Measurements from ENCODE around the gene CD36.
"Not testable (repeated sequence)": the region's sequence is repeated elsewhere in the genome, so short reads cannot be mapped to it uniquely, and the experiment has no call there.

The CD36 gene

GRCh38 chr7:80654887-80655340, 16.5 kb downstream of the CD36 start:
- DNase-seq = no peak

- DNase-seq = no peak
Measured at GRCh38 chr7:80656029-80656428, 17.6 kb downstream of the CD36 start.

GRCh38 chr7:80659120-80660055, 20.9 kb downstream of the CD36 start:
- DNase-seq = peak; percentile 67

DNA sequence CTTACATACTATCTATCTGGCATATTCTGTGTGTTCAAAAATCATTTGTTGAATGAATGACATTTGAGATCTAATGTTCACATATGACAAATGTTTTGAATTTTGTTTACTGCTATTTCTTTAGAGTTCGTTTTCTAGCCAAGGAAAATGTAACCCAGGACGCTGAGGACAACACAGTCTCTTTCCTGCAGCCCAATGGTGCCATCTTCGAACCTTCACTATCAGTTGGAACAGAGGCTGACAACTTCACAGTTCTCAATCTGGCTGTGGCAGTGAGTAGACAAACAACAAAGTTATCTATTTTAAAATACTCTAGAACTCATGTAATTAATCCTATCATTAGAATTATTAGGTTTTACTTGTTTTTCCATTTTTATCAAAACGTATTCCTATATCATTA, 22.5 kb downstream of the CD36 start:
- no peak for DNase-seq

DNA sequence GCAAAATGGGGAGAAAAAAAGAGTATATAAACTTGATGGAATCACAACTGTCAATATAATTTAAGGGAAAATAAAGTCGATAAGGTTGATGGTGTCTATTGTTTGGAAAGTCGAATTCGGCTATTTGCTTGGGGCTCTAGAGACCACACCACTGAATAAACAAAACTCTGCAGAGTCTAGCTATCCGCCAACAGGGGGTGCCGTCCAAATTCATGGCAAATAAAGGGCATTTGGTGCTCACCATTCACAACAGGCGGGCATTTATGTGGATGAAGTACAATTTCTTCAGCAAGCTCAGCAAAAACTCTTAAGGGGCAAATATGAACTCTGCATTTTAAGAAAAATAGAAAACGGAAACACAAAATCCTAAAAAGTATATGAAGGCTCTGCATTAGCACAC, 23.3 kb downstream of the CD36 start:
- DNase-seq = no peak

DNA sequence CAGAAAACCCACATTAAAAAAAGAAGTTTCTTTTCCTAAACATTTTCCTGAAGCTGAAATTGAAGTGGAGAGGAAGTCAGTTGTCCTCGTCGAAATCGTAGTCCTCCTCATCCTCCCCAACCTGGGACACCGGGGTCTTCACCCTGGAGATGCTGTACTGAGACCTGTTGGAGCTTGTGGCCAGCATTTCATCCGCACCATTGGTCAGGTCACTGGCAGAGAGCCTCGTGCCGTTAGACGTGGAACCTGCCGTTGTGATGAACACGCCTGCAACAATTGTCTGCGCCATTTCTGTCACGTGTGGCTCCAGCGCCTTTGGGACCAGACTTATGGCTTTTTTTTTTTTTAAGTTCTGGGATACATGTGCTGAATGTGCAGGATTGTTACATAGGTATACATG, 23.8 kb downstream of the CD36 start:
- DNase-seq = no peak

DNA sequence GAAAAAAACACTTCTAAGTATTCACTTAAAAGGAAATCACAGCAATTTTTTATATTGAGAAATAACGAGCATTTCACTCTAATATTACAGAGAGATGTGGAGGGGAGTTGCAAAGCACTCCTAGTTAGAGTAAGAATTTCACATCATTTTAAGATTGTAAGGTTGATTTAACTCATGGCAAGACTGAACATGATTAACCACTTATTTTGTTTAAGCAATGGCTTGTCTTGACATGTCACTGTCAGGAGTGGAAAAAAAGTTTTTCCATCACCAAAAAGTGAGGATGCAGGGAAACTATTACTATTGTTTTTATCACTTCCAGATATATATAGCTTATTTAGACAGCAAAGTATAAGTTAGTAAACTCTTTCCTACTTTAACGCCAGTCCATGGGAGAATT, 27.1 kb downstream of the CD36 start:
- DNase-seq = no peak

DNA sequence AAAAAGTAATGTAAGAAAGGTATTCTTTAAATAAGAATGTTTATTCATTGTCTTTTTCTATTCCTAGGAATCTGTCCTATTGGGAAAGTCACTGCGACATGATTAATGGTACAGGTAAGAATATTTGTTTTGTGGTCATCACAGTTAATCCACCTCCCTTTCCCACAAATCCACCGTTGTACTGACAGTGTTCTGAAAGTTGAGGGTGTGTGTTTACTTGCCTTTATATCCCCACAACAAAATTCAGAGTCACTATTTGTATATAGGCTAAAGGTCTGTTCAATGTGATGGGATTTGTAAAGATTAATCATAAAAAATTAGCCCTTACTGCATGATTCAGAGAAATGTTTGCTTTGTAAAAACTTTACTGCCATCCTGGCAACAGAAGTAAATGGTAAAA, 27.9 kb downstream of the CD36 start:
- no peak for DNase-seq

DNA sequence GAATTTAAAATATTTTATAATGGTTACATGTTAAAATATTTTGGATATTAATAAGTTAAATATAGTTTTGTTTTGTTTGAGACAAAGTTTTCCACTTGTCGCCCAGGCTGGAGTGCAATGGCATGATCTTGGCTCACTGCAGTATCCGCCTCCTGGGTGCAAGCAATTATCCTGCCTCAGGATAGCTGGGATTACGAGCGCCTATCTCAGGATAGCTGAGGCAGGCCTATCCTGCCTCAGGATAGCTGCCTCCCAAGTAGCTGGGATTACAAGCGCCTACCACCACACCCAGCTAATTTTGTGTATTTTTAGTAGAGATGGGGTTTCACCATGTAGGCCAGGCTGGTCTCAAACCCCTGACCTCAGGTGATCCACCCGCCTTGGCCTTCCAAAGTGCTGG, 30.9 kb downstream of the CD36 start:
- DNase-seq = not testable (repeated sequence)

DNA sequence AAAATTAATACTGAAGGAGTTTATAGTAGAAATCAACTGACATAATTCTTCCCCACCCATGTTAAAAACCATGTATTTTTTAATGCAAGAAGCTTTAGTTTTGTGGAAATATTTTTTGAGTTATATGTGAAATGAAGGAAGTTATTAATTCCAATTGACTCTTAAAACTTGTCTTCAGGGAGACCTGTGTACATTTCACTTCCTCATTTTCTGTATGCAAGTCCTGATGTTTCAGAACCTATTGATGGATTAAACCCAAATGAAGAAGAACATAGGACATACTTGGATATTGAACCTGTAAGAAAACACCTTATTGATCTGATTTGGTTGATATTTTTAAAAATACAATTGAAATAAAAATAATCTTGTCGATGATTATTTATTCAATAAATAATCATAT, 33.3 kb downstream of the CD36 start:
- no peak for DNase-seq

DNA sequence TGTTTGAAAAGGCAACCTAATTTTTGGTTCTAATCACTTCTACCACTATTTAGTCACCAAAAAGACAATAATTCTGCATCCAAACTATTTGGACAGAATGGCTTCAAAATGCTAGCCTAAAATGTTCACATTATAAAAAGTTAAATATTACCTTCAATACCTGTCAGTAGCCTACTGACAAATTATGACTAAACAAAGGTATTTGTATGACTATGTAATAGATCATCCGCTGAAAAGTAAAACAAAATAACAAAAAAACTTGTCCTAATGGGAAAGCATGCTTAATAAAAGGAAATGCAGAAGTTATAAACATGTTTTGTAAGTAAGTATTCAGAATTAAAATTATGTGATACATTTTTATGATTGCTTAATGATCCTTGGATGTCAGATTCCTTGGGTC, 36.6 kb downstream of the CD36 start:
- DNase-seq = no peak

DNA sequence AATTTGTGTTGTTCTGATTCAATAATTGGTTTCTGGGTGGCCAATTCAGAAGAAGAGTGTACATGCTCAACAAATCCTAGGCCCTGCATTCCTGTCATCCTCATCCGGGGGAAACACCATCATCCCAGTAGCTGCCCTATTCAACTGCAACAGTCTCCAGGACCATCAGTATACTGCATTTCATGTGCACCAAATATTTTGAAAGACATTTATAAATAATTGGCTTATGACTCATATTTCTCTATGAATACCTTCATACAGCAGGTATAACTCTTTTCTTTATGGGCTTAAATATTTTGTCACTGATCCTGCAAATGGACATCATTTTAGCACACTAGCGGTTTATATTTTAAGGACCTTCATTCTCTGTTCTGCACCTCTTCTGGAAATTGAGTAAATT, 38.0 kb downstream of the CD36 start:
- no peak for DNase-seq

- DNase-seq = no peak
Measured at GRCh38 chr7:80677629-80678028, 39.2 kb downstream of the CD36 start.

GRCh38 chr7:80678707-80679106, 40.3 kb downstream of the CD36 start:
- DNase-seq = no peak

DNA sequence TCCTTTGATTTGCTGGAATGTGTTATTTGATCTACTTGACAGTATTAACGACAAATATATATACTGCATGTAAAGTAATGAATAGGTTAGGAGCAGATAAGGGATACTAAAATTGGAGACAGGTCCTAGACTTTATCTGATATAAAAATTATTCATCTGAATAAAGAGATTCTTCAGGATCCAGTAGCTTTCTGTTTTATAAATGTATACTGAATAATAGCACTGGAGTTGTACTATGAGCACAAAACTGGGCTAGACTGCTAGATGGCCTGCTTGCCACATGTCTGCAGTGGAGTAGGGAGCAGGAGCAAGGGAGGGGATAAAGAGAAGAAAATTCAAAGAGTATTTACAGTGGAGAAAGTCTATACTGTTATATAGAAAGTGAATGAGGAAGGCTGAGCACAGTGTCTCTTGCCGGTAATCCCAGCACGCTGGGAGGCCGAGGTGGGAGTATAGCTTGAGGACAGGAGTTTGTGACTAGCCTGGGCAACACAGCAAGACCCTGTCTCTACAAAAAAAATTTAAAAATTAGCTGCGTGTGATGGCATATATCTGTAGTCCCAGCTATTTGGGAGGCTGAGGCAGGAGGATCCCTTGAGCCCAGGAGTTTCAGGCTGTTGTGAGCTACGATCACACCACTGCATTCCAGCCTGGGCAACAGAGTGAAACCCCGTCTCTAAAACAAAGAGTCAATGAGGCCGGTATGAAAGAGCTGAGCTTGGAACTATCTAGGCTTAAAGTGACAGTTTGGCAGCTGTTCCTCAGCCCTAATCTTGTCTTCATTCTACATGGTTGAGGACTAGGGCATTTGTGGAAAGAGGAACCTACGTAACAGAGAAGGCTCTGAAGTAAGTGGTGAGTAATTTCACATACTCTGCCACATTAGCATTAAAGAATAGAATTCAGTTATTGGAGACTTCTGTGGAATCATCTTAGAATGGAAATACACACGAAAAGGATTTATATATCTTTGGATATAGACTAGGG, 41.8 kb downstream of the CD36 start:
- DNase-seq = peak; percentile 64

- DNase-seq = peak; percentile 27
Measured at GRCh38 chr7:80681272-80681885, 42.9 kb downstream of the CD36 start.

DNA sequence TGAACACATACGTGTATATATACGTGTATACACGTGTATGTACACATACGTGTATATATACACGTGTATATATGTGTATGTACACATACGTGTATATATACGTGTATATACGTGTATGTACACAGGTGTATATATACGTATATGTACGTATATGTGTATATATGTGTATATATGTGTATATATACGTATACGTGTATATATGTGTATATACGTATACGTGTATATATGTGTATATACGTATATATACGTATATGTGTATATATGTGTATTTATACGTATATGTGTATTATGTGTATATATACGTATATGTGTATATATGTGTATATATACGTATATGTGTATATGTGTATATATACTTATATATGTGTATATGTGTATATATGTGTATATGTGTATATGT, 44.3 kb downstream of the CD36 start:
- no peak for DNase-seq

GRCh38 chr7:80686576-80686975, 48.1 kb downstream of the CD36 start:
- DNase-seq = peak; percentile 66

DNA sequence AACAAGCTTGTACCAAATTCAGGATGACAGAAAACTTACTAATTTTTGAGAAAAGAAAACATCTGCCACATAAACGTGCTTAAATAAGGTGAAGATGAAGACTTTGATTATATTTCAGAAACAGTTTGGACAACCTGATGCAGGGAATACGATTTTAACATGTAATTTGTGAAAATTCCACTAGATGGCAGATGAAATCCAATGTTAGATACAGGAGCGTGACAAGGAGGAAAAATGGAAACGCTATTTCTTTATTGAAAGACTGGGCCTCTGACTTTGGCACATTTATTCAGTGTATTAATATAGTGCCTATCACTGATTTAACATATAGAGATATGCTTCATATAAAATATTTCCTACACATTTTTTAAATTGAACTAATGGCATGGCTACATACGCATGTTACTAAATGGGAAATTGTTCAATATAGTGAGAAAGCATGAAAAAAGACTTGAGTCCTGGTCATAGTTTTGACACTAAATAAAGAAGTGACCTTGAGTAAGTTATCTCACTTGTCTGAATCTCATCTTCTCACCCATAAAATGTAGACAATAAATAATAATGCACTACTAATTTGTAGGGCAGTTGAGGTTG, 60.7 kb downstream of the CD36 start:
- peak; percentile 83 for DNase-seq

- peak; percentile 68 for DNase-seq
Measured at GRCh38 chr7:80699721-80700256, 61.3 kb downstream of the CD36 start.

GRCh38 chr7:80703272-80703671, 64.8 kb downstream of the CD36 start:
- no peak for DNase-seq

DNA sequence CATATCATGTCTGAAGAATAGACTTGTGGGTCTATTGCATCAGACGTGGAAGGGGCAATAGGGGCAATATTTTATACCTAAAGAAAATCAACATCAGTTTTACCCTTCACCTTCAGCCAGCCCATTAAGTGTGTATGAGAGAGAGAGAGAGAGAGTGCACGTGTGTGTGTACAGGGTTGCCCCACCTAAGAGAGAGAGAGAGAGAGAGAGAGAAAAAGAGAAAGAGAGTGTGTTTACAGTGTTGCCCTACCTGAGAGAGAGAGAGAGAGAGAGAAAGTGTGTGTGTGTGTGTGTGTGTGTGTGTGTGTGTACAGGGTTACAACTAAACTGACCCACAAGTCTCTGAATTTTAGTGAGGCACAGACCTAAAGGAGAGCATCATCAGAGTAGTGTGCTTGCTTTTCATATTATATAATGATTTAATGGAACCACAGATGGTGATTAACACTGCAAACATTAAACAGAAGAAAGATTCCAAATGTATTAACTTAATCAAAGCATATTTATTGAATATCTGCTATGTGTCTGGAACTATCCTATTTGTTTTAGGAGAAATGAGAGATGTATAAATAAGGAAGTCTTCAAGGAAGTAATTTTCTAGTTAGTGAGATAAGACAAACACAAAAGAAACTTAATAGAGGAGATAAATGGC, 66.8 kb downstream of the CD36 start:
- no peak for DNase-seq

All from suppressor macrophage treated with lipopolysaccharide for 4 hours (primary cell).